Measurements from ENCODE around the gene R3HDM1.

R3HDM1 gene

GRCh38 chr2:135581282-135581681 is 50.0 kb downstream of the R3HDM1 start:
- H3K27ac ChIP-seq = no peak overlapping the region
- no peak for TF ChIP-seq CTCF (conservative IDR thresholded peaks at IDR 0.05)

- no peak for TF ChIP-seq CTCF (conservative IDR thresholded peaks at IDR 0.05)
- H3K27ac ChIP-seq = no peak overlapping the region
These were observed 51.1 kb downstream of the R3HDM1 start for GRCh38 chr2:135582383-135582782.

- H3K27ac ChIP-seq = no peak overlapping the region
- peak; percentile 51 for TF ChIP-seq CTCF (conservative IDR thresholded peaks at IDR 0.05)
These were observed 54.3 kb downstream of the R3HDM1 start for GRCh38 chr2:135585586-135585985.

- TF ChIP-seq CTCF (conservative IDR thresholded peaks at IDR 0.05) = no peak
- no peak overlapping the region for H3K27ac ChIP-seq
These were observed 54.9 kb downstream of the R3HDM1 start for GRCh38 chr2:135586148-135586547.

GRCh38 chr2:135587958-135588357 is 56.7 kb downstream of the R3HDM1 start:
- TF ChIP-seq CTCF (conservative IDR thresholded peaks at IDR 0.05) = no peak
- H3K27ac ChIP-seq = no peak overlapping the region

- H3K27ac ChIP-seq = peak overlapping the region; percentile 67
- no peak for TF ChIP-seq CTCF (conservative IDR thresholded peaks at IDR 0.05)
These were observed 59.5 kb downstream of the R3HDM1 start for GRCh38 chr2:135590619-135591260.

GRCh38 chr2:135600915-135601314 is 69.6 kb downstream of the R3HDM1 start:
- peak; percentile 37 for TF ChIP-seq CTCF (conservative IDR thresholded peaks at IDR 0.05)
- no peak overlapping the region for H3K27ac ChIP-seq
